RPMI7951 (cell line): Measurements from ENCODE around the gene DUSP1. TPM values are rescaled to one million over a fixed set of nuclear protein-coding genes. Genes with fewer than 3 reads are reported as not detected.
A peak's percentile ranks its signal among the peaks of the same experiment; 100 is the strongest.
"Not testable (repeated sequence)": the region's sequence is repeated elsewhere in the genome, so short reads cannot be mapped to it uniquely, and the experiment has no call there.

Experiments used
- DNase-seq: peaks from one replicate; pipeline ENCODE4 v3.0.0-alpha.2; 2012; ENCODE audit warnings: low read depth
- total RNA-seq: library from RNA; depleted of rRNA; stranded (reverse); fragments of >200 nt; shearing (Covaris generic); gene quantifications from 2 replicates; pipeline ENCODE4 v1.2.3, GENCODE V29; 2014; rRNA removed

Gene DUSP1
- total RNA-seq: 9.7 TPM in 2 replicates

- peak; percentile 95 for DNase-seq
These were observed at the start of gene DUSP1 for GRCh38 chr5:172770675-172771438. Gene DUSP1 (minus strand): TSS chr5:172771195. CDS start chr5:172770952, 243 bp downstream.

- no peak for DNase-seq
These were observed 49.2 kb upstream of the DUSP1 start for GRCh38 chr5:172820046-172820767.

- no peak for DNase-seq
These were observed 48.6 kb upstream of the DUSP1 start for GRCh38 chr5:172819569-172819968.

GRCh38 chr5:172818081-172818480 lies 47.1 kb upstream of the DUSP1 start:
- DNase-seq: no peak

- no peak for DNase-seq
These were observed 46.7 kb upstream of the DUSP1 start for GRCh38 chr5:172817664-172818063.

GRCh38 chr5:172816925-172817562 lies 46.0 kb upstream of the DUSP1 start:
- peak; percentile 74 for DNase-seq

- no peak for DNase-seq
These were observed 44.6 kb upstream of the DUSP1 start for GRCh38 chr5:172815631-172816030.

GRCh38 chr5:172810996-172811395 lies 40.0 kb upstream of the DUSP1 start:
- DNase-seq: not testable (repeated sequence)

- no peak for DNase-seq
These were observed 38.8 kb upstream of the DUSP1 start for GRCh38 chr5:172809774-172810173.

GRCh38 chr5:172807766-172808311 lies 36.8 kb upstream of the DUSP1 start:
- no peak for DNase-seq

GRCh38 chr5:172806897-172807672 lies 36.1 kb upstream of the DUSP1 start:
- DNase-seq: peak; percentile 79

GRCh38 chr5:172805736-172806255 lies 34.8 kb upstream of the DUSP1 start:
- no peak for DNase-seq

- DNase-seq: no peak
These were observed 34.2 kb upstream of the DUSP1 start for GRCh38 chr5:172805018-172805683.

GRCh38 chr5:172802567-172803176 lies 31.7 kb upstream of the DUSP1 start:
- DNase-seq: peak; percentile 64

- no peak for DNase-seq
These were observed 31.1 kb upstream of the DUSP1 start for GRCh38 chr5:172802112-172802511.

- peak; percentile 54 for DNase-seq
These were observed 30.2 kb upstream of the DUSP1 start for GRCh38 chr5:172801179-172801671.

GRCh38 chr5:172800088-172800551 lies 29.1 kb upstream of the DUSP1 start:
- DNase-seq: peak; percentile 68

- no peak for DNase-seq
These were observed 28.4 kb upstream of the DUSP1 start for GRCh38 chr5:172799416-172799815.

- peak; percentile 55 for DNase-seq
These were observed 27.6 kb upstream of the DUSP1 start for GRCh38 chr5:172798422-172799215.
